HUDEP-2 (cell line): ENCODE measurements around the gene RNF175.

ENCODE experiments used
- DNase-seq, 76 experiments: peaks; one replicate each; lab custom pipeline; 2025; ENCODE audit not compliant: unreplicated experiment in 76 of 76; lab: John Stamatoyannopoulos, UW

The RNF175 gene

GRCh38 chr4:153750197-153750817, 9.5 kb downstream of the RNF175 start:
- peak in 61 of 76 experiments; percentile 1 to 78 (median 30) for DNase-seq

- no peak for DNase-seq
Measured at GRCh38 chr4:153748378-153748777, 11.4 kb downstream of the RNF175 start.

- DNase-seq = no peak
Measured at GRCh38 chr4:153747406-153747955, 12.3 kb downstream of the RNF175 start.

GRCh38 chr4:153745651-153746050, 14.2 kb downstream of the RNF175 start:
- no peak for DNase-seq

GRCh38 chr4:153741541-153741940, 18.3 kb downstream of the RNF175 start:
- no peak for DNase-seq

GRCh38 chr4:153735906-153736461, 23.8 kb downstream of the RNF175 start:
- DNase-seq = no peak

GRCh38 chr4:153733751-153734448, 25.9 kb downstream of the RNF175 start:
- DNase-seq = no peak

GRCh38 chr4:153731239-153731638, 28.6 kb downstream of the RNF175 start:
- DNase-seq = no peak

GRCh38 chr4:153729895-153730294, 29.9 kb downstream of the RNF175 start:
- DNase-seq = no peak

GRCh38 chr4:153728660-153729059, 31.2 kb downstream of the RNF175 start:
- no peak for DNase-seq

GRCh38 chr4:153728151-153728550, 31.7 kb downstream of the RNF175 start:
- no peak for DNase-seq

- no peak for DNase-seq
Measured at GRCh38 chr4:153725831-153726154, 34.0 kb downstream of the RNF175 start.

- DNase-seq = no peak
Measured at GRCh38 chr4:153725136-153725830, 34.5 kb downstream of the RNF175 start.

GRCh38 chr4:153724606-153725005, 35.2 kb downstream of the RNF175 start:
- DNase-seq = no peak

- DNase-seq = no peak
Measured at GRCh38 chr4:153722036-153722435, 37.8 kb downstream of the RNF175 start.

- no peak for DNase-seq
Measured at GRCh38 chr4:153713866-153714646, 45.8 kb downstream of the RNF175 start.

GRCh38 chr4:153710681-153711080, 49.1 kb downstream of the RNF175 start:
- DNase-seq = no peak

GRCh38 chr4:153706519-153706918, 53.3 kb downstream of the RNF175 start:
- no peak for DNase-seq

GRCh38 chr4:153705743-153706468, 53.9 kb downstream of the RNF175 start:
- no peak for DNase-seq

- DNase-seq = no peak
Measured at GRCh38 chr4:153704522-153704921, 55.3 kb downstream of the RNF175 start.
